Activated CD4-positive, alpha-beta T cell treated with anti-CD3 and anti-CD28 coated beads, Interleukin-2, amount 10 ng/mL, durations not matched to agents 24 days and 14 days (primary cell): ENCODE measurements around the gene ANXA2R. TPM values are rescaled to one million over a fixed set of nuclear protein-coding genes. Genes with fewer than 3 reads are reported as not detected.

Source experiments
- DNase-seq: peaks from one replicate; pipeline ENCODE4 v3.0.0; 2022
- H3K27ac Mint-ChIP-seq: one replicate; pipeline ENCODE4 v1.8.0; 2022; ENCODE audit warnings: mild to moderate bottlenecking, mixed read lengths
- H3K27me3 Mint-ChIP-seq: one replicate; pipeline ENCODE4 v1.8.0; 2022; ENCODE audit warnings: mixed read lengths
- H3K36me3 Mint-ChIP-seq: one replicate; pipeline ENCODE4 v1.8.0; 2022; ENCODE audit warnings: low read depth, mild to moderate bottlenecking, mixed read lengths
- H3K4me1 Mint-ChIP-seq: one replicate; pipeline ENCODE4 v1.8.0; 2021; ENCODE audit warnings: mixed read lengths
- H3K4me3 Mint-ChIP-seq: one replicate; pipeline ENCODE4 v1.8.0; 2022; ENCODE audit warnings: mild to moderate bottlenecking, moderate library complexity, mixed read lengths
- H3K9me3 Mint-ChIP-seq: one replicate; pipeline ENCODE4 v1.8.0; 2021; ENCODE audit warnings: mixed read lengths
- intact Hi-C: fragments of 100-400 bp; cut with micrococcal nuclease; formaldehyde crosslinking; loops from one replicate; pipeline ENCODE4 v1.15.1; 2023
- total RNA-seq: library from RNA; stranded (reverse); gene quantifications from 2 replicates; pipeline ENCODE4 v1.2.3, GENCODE V29; 2022

Gene ANXA2R
- total RNA-seq, 1 donor from 2014 or later = 1.1 TPM

GRCh38 chr5:43014522-43014921 is 25.6 kb downstream of the ANXA2R start:
- Mint-ChIP-seq H3K36me3 (no peaks in the 10 kb centered on the region), H3K4me3 (no peak overlapping the region), H3K4me1 (peaks cover 51% of the 10 kb centered on the region), H3K9me3 (no peaks in the 10 kb centered on the region), H3K27me3 (no peaks in the 10 kb centered on the region), H3K27ac (no peak overlapping the region)
- intact Hi-C loops = no loop called here
- no peak for DNase-seq

- Mint-ChIP-seq H3K4me1 (peaks cover 47% of the 10 kb centered on the region), H3K27me3 (no peaks in the 10 kb centered on the region), H3K4me3 (peak overlapping the region; percentile 88), H3K9me3 (no peaks in the 10 kb centered on the region), H3K36me3 (no peaks in the 10 kb centered on the region), H3K27ac (peak overlapping the region; percentile 91)
- intact Hi-C loops = no loop called here
- no peak for DNase-seq
Observed at GRCh38 chr5:43010935-43011315, 29.2 kb downstream of the ANXA2R start.

- peak; percentile 96 for DNase-seq
- intact Hi-C loops = loop anchor here (1.0 to 5.0 kb wide), 11 partner anchors 9 to 474 kb away; partner anchors contain the start of genes ANXA2R, HMGCS1, NIM1K and TMEM267
- H3K9me3 Mint-ChIP-seq = no peaks in the 10 kb centered on the region
Observed at GRCh38 chr5:43008363-43009153, 31.6 kb downstream of the ANXA2R start.

GRCh38 chr5:43007911-43008362 is 32.2 kb downstream of the ANXA2R start:
- Mint-ChIP-seq H3K4me3 (peak overlapping the region; percentile 88), H3K27me3 (no peaks in the 10 kb centered on the region), H3K27ac (peak overlapping the region; percentile 95), H3K4me1 (peaks cover 36% of the 10 kb centered on the region), H3K36me3 (no peaks in the 10 kb centered on the region), H3K9me3 (no peaks in the 10 kb centered on the region)
- DNase-seq = peak; percentile 95
- intact Hi-C loops = loop anchor here (1.0 to 5.0 kb wide), 9 partner anchors 13 to 474 kb away; partner anchors contain the start of genes ANXA2R, HMGCS1, NIM1K and TMEM267

More at GRCh38 chr5:43008363-43009153, 31.6 kb downstream of the ANXA2R start:
- H3K27me3 Mint-ChIP-seq = no peaks in the 10 kb centered on the region
- peak overlapping the region; percentile 95 for H3K27ac Mint-ChIP-seq
- peaks cover 36% of the 10 kb centered on the region for H3K4me1 Mint-ChIP-seq
- H3K4me3 Mint-ChIP-seq = peak overlapping the region; percentile 88
- no peaks in the 10 kb centered on the region for H3K36me3 Mint-ChIP-seq

- no peaks in the 10 kb centered on the region for H3K36me3 Mint-ChIP-seq
- peak overlapping the region; percentile 88 for H3K4me3 Mint-ChIP-seq
- peaks cover 34% of the 10 kb centered on the region for H3K4me1 Mint-ChIP-seq
- DNase-seq = peak; percentile 93
- peak overlapping the region; percentile 95 for H3K27ac Mint-ChIP-seq
- intact Hi-C loops = loop anchor here (5.0 kb wide), 4 partner anchors 115 to 475 kb away; partner anchors contain the start of genes HMGCS1, NIM1K, TMEM267 and ZNF131
- H3K9me3 Mint-ChIP-seq = no peaks in the 10 kb centered on the region
- no peaks in the 10 kb centered on the region for H3K27me3 Mint-ChIP-seq
Observed at GRCh38 chr5:43007246-43007910, 32.7 kb downstream of the ANXA2R start.

DNA sequence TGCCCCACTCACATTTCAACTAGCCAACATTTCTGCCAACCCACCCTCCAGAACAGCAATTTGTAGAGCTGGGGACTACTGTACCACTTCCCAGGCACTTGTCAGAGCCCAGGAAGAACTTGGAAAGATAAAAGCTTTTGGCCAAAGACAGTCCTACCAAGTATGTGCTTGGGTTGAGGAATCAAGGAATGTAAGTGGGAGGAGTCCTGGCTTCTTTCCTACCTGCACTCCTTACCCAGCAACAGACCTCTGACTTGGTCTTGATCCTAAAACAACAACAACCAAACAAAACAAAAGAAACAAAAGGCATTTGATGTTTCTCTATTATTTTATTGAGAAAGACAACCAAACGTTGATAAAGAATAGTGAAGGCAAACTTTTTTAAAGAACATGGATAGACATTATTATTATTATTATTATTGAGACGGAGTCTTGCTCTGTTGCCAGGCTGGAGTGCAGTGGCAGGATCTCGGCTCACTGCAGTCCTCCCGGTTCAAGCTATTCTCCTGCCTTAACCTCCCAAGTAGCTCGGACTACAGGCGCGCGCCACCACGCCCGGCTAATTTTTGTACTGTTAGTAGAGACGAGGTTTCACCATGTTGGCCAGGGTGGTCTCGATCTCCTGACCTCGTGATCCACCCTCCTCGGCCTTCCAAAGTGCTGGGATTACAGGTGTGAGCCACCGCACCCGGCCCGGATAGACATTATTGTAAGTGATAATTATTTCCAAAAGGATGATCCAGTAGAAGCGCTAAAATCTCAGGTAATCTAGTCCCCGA is 33.5 kb downstream of the ANXA2R start:
- peak overlapping the region; percentile 88 for H3K4me3 Mint-ChIP-seq
- peaks cover under 1% of the 10 kb centered on the region for H3K27me3 Mint-ChIP-seq
- H3K27ac Mint-ChIP-seq = peak overlapping the region; percentile 95
- H3K4me1 Mint-ChIP-seq = peaks cover 34% of the 10 kb centered on the region
- intact Hi-C loops = loop anchor here (5.0 kb wide), 4 partner anchors 116 to 476 kb away; partner anchors contain the start of genes HMGCS1, NIM1K, TMEM267 and ZNF131
- H3K9me3 Mint-ChIP-seq = no peaks in the 10 kb centered on the region
- DNase-seq = no peak
- no peaks in the 10 kb centered on the region for H3K36me3 Mint-ChIP-seq

GRCh38 chr5:43005031-43005430 is 35.1 kb downstream of the ANXA2R start:
- H3K4me1 Mint-ChIP-seq = peaks cover 33% of the 10 kb centered on the region
- DNase-seq = no peak

DNA sequence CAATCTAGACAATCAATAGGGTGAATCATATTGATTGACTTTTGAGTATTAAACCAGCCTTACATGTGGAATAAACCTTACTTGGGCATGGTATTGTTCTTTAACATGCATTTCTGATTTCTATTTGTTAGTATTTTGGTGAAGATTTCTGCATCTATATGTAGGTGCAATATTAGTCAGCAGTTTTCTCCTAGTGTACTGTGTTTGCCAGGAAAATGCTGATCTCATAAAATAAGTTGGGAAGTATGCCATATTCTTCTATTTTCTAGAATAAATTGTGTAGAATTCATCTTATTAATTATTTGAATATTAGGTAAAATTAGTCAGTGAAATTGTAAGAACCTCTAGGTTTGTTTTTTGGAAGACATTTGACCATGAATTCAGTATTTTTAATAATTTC is 38.4 kb downstream of the ANXA2R start:
- Mint-ChIP-seq H3K4me1 (peaks cover 13% of the 10 kb centered on the region), H3K4me3 (no peak overlapping the region), H3K36me3 (no peaks in the 10 kb centered on the region), H3K27me3 (peaks cover 17% of the 10 kb centered on the region), H3K9me3 (no peaks in the 10 kb centered on the region), H3K27ac (no peak overlapping the region)
- intact Hi-C loops = no loop called here
- DNase-seq = no peak

More at GRCh38 chr5:43005031-43005430, 35.1 kb downstream of the ANXA2R start:
- Mint-ChIP-seq H3K27ac (no peak overlapping the region), H3K36me3 (no peaks in the 10 kb centered on the region), H3K4me3 (no peak overlapping the region), H3K9me3 (no peaks in the 10 kb centered on the region), H3K27me3 (peaks cover 12% of the 10 kb centered on the region)
- intact Hi-C loops = loop anchor here (5.0 kb wide), 4 partner anchors 117 to 477 kb away; partner anchors contain the start of genes HMGCS1, NIM1K, TMEM267 and ZNF131

- H3K27ac Mint-ChIP-seq = no peak overlapping the region
Observed at GRCh38 chr5:43000914-43001313, 39.2 kb downstream of the ANXA2R start.

GRCh38 chr5:43000111-43000840 is 39.8 kb downstream of the ANXA2R start:
- Mint-ChIP-seq H3K9me3 (no peaks in the 10 kb centered on the region), H3K27me3 (peaks cover 17% of the 10 kb centered on the region), H3K4me1 (peaks cover 13% of the 10 kb centered on the region), H3K4me3 (no peak overlapping the region), H3K36me3 (no peaks in the 10 kb centered on the region), H3K27ac (no peak overlapping the region)
- peak; percentile 56 for DNase-seq
- intact Hi-C loops = no loop called here

More at GRCh38 chr5:43000914-43001313, 39.2 kb downstream of the ANXA2R start:
- peaks cover 17% of the 10 kb centered on the region for H3K27me3 Mint-ChIP-seq
- no peaks in the 10 kb centered on the region for H3K36me3 Mint-ChIP-seq
- intact Hi-C loops = no loop called here
- peaks cover 10% of the 10 kb centered on the region for H3K4me1 Mint-ChIP-seq
- DNase-seq = peak; percentile 53
- H3K4me3 Mint-ChIP-seq = no peak overlapping the region
- H3K9me3 Mint-ChIP-seq = no peaks in the 10 kb centered on the region

DNA sequence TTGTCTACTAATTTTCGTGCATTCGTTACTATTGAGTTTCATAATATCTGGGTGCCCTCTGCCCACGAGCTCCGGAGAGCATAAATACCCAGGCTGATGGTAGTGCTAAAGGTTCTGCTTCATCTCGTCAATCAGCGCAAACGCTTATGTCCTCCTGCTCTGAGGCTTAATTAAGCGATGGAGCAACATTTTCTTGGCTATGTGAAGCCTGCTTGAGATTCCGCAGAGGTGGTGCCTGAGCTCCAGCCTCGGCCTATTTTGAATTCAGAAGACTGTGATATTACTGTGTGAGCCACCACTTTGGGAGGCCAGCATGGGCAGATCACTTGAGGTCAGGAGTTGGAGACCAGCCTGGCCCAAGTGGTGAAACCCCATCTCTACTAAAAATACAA is 44.8 kb downstream of the ANXA2R start:
- DNase-seq = peak; percentile 77
- peaks cover 8% of the 10 kb centered on the region for H3K27me3 Mint-ChIP-seq
- peaks cover 2% of the 10 kb centered on the region for H3K36me3 Mint-ChIP-seq
- H3K4me1 Mint-ChIP-seq = peaks cover 35% of the 10 kb centered on the region
- H3K4me3 Mint-ChIP-seq = peak overlapping the region; percentile 96
- peak overlapping the region; percentile 100 for H3K27ac Mint-ChIP-seq
- intact Hi-C loops = loop anchor here (1.0 kb wide), 3 partner anchors 13 to 110 kb away; no protein-coding TSS in a partner anchor
- no peaks in the 10 kb centered on the region for H3K9me3 Mint-ChIP-seq

- peaks cover 39% of the 10 kb centered on the region for H3K4me1 Mint-ChIP-seq
- peak overlapping the region; percentile 96 for H3K4me3 Mint-ChIP-seq
- peaks cover 2% of the 10 kb centered on the region for H3K27me3 Mint-ChIP-seq
- H3K27ac Mint-ChIP-seq = peak overlapping the region; percentile 100
- intact Hi-C loops = loop anchor here (1.0 kb wide), 4 partner anchors 14 to 111 kb away; partner anchors contain the start of gene ANXA2R
- no peaks in the 10 kb centered on the region for H3K9me3 Mint-ChIP-seq
- peak; percentile 97 for DNase-seq
- H3K36me3 Mint-ChIP-seq = peaks cover 2% of the 10 kb centered on the region
Observed at GRCh38 chr5:42994555-42995359, 45.4 kb downstream of the ANXA2R start.
